ENCODE data around the gene LRRC47. TPM values are rescaled to one million over a fixed set of nuclear protein-coding genes. Genes with fewer than 3 reads are reported as not detected.

LRRC47 gene
- total and polyA plus RNA-seq, 2 of the 13 experiments (the other 11 are each of a cell fraction or from before 2014, with no cell fraction given) = 18.3 to 52.5 TPM

DNA sequence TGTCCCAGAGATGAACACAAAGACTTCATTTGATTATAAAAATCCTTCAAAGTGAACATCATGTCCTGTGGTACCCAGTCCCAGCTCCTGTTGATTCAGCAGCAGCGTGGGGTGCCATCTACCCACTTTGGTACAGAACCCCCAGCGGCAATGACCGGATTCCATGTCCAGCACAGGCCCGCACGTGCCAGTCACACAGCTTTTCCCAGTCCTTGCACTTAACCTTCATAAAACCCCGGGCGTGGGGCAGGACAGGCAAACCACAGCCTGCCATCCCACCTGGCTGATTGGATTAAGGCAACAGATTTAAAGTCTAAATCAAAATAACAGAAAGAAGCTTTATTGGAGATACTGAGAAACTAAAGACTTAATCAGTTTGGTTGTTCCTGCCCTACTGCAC is 45.2 kb upstream of the LRRC47 start:
- no peaks in the 10 kb centered on the region for H3K27me3 ChIP-seq (ENCODE audit: control insufficient read depth in 1 of 2, insufficient read depth in 2 of 2, low read length in 2 of 2)
- ChIA-PET POLR2A (no interaction called here), CTCF (ENCODE audit: low intra/inter-chr PET ratio, low total read pairs) (no interaction called here)
- FAIRE-seq = no peak
- H3K4me3 ChIP-seq (replicated peaks in 1 of 3; ENCODE audit: insufficient read depth in 1 of 3, low read depth in 2 of 3, low read length in 3 of 3) = no peak overlapping the region
- H3K79me2 ChIP-seq (ENCODE audit: insufficient read depth, low read length) = no peaks in the 10 kb centered on the region
- no TSS peak for BruUV-seq (replicated peaks)
- H3K9me3 ChIP-seq (ENCODE audit: low read length) = peaks cover 10% of the 10 kb centered on the region
- ATAC-seq = no peak
- TF ChIP-seq, protein P1, sequence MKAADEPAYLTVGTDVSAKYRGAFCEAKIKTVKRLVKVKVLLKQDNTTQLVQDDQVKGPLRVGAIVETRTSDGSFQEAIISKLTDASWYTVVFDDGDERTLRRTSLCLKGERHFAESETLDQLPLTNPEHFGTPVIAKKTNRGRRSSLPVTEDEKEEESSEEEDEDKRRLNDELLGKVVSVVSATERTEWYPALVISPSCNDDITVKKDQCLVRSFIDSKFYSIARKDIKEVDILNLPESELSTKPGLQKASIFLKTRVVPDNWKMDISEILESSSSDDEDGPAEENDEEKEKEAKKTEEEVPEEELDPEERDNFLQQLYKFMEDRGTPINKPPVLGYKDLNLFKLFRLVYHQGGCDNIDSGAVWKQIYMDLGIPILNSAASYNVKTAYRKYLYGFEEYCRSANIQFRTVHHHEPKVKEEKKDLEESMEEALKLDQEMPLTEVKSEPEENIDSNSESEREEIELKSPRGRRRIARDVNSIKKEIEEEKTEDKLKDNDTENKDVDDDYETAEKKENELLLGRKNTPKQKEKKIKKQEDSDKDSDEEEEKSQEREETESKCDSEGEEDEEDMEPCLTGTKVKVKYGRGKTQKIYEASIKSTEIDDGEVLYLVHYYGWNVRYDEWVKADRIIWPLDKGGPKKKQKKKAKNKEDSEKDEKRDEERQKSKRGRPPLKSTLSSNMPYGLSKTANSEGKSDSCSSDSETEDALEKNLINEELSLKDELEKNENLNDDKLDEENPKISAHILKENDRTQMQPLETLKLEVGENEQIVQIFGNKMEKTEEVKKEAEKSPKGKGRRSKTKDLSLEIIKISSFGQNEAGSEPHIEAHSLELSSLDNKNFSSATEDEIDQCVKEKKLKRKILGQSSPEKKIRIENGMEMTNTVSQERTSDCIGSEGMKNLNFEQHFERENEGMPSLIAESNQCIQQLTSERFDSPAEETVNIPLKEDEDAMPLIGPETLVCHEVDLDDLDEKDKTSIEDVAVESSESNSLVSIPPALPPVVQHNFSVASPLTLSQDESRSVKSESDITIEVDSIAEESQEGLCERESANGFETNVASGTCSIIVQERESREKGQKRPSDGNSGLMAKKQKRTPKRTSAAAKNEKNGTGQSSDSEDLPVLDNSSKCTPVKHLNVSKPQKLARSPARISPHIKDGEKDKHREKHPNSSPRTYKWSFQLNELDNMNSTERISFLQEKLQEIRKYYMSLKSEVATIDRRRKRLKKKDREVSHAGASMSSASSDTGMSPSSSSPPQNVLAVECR (CRISPR knock-in tag; IDR thresholded peaks at IDR 0.05; ENCODE audit: borderline replicate concordance) = no peak
- no peak for TF ChIP-seq SUZ12 (IDR thresholded peaks at IDR 0.05; ENCODE audit: low read depth, low read length)
- TF ChIP-seq ZNF761 (CRISPR knock-in tag; conservative IDR thresholded peaks at IDR 0.05) = no peak
- no peak for TF ChIP-seq RELA (CRISPR knock-in tag; IDR thresholded peaks at IDR 0.05)
- TF ChIP-seq, protein P2, sequence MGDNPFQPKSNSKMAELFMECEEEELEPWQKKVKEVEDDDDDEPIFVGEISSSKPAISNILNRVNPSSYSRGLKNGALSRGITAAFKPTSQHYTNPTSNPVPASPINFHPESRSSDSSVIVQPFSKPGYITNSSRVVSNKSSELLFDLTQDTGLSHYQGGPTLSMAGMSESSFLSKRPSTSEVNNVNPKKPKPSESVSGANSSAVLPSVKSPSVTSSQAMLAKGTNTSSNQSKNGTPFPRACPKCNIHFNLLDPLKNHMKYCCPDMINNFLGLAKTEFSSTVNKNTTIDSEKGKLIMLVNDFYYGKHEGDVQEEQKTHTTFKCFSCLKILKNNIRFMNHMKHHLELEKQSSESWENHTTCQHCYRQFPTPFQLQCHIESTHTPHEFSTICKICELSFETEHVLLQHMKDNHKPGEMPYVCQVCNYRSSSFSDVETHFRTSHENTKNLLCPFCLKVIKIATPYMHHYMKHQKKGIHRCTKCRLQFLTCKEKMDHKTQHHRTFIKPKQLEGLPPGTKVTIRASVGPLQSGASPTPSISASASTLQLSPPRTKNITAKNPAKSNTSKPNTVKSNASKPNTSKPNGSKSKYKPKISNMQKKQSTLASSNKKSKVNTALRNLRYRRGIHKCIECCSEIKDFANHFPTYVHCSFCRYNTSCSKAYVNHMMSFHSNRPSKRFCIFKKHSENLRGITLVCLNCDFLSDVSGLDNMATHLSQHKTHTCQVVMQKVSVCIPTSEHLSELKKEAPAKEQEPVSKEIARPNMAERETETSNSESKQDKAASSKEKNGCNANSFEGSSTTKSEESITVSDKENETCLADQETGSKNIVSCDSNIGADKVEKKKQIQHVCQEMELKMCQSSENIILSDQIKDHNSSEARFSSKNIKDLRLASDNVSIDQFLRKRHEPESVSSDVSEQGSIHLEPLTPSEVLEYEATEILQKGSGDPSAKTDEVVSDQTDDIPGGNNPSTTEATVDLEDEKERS (CRISPR knock-in tag; IDR thresholded peaks at IDR 0.05) = no peak
- TF ChIP-seq ZBTB7B (CRISPR knock-in tag; IDR thresholded peaks at IDR 0.05) = no peak
- DNase-seq (ENCODE audit: low spot score) = no peak
- no peak overlapping the region for H3K27ac ChIP-seq (ENCODE audit: extremely low read length, insufficient read depth, low read length)
- 98% methylated on average over 7 of the region's 7 CpGs for whole genome bisulfite sequencing (ENCODE audit: low lambda C conversion rate)
- no peaks in the 10 kb centered on the region for H3K4me1 ChIP-seq (ENCODE audit: insufficient read depth, low read length)
- H4K20me1 ChIP-seq (ENCODE audit: insufficient read depth, low read length) = no peaks in the 10 kb centered on the region
- peaks cover 12 to 46% of the 10 kb centered on the region in 2 experiments for H3K36me3 ChIP-seq (replicated peaks in 1 of 2; ENCODE audit: control insufficient read depth in 1 of 2, insufficient read depth in 2 of 2, low read length in 2 of 2)
- in situ Hi-C loops (cut with HindIII; ENCODE audit: extremely low pct_ligation_motif_present, low pct_unique_long_range_greater_than_20kb) = no loop called here
- no peak overlapping the region for H3K9ac ChIP-seq (ENCODE audit: insufficient read depth, low read depth, low read length)
- H2AFZ ChIP-seq (ENCODE audit: low read length) = no peak overlapping the region
- no peak overlapping the region for H3K4me2 ChIP-seq (ENCODE audit: low read depth, low read length)
- intact Hi-C loops (cut with micrococcal nuclease; ENCODE audit: unreplicated experiment) = no loop called here
